A204.1 (cell line): Measurements from ENCODE around the gene WWC1.
"Not testable (repeated sequence)": the region's sequence is repeated elsewhere in the genome, so short reads cannot be mapped to it uniquely, and the experiment has no call there.

ENCODE experiments used
- FAIRE-seq: peaks from 2 replicates; lab custom pipeline; 2012; peaks lifted over from hg19 to GRCh38; lab: Jason Lieb, UNC

WWC1 gene

DNA sequence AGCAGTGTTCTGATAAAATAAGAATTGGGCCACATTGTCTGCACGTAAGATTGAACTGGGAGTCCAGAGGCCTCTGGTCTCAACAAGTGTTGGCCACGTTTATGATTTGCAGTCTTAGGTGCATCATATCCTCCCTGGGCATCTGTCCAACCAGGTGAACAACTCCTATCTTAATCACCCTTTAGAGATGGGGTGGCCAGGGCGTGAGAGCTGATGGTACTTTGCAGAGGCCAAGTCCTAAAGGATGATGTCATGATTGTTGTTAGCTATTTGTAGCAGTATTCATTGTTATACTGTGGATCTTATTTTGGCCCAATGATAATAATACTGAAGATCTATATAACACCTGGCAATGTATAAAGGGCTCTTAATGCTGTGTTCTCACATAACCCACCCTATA lies 121.6 kb downstream of the WWC1 start:
- FAIRE-seq, result no peak

- FAIRE-seq, result no peak
Observed at GRCh38 chr5:168413596-168413995, 122.2 kb downstream of the WWC1 start.

GRCh38 chr5:168415401-168415800 lies 124.0 kb downstream of the WWC1 start:
- no peak for FAIRE-seq

DNA sequence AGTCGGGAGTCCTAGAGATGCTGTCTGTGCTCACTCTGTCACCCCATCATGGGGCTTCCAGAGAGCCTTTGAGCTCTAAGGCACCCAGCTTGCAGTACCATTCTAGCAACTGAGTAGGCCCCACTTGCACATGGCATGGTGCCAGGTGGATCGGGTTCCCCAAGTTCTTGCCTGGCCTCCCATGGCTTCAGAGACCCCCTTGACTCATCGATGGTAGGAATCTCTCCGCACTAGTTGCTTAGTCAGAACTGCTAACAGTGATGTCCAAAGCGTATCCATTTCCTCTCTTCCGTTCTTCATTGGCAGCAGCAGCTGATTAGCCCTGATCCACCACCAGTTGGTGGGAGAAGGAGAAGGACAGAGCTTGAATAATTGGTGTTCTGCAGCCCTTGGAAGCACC lies 124.5 kb downstream of the WWC1 start:
- FAIRE-seq, result no peak

GRCh38 chr5:168417731-168418429 lies 126.4 kb downstream of the WWC1 start:
- no peak for FAIRE-seq

DNA sequence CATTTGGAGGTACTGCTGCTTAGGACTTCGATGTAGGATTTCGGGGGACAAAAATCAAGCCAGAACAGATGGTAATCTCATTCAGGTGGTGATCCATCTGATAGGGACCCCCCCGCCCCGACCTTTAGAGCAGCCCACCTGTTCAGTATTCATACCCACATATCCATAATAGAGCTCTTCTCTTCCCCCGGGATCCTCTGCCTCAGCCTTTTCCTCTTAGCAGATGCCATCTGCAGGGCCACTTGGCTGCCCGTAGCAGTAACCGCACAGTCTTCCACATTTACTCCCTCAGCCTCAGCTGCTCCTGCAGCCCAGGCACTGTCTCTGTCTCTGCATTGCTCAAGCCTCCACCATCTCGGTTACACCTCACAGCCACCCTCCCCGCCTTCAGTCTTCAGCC lies 129.0 kb downstream of the WWC1 start:
- FAIRE-seq, result no peak

DNA sequence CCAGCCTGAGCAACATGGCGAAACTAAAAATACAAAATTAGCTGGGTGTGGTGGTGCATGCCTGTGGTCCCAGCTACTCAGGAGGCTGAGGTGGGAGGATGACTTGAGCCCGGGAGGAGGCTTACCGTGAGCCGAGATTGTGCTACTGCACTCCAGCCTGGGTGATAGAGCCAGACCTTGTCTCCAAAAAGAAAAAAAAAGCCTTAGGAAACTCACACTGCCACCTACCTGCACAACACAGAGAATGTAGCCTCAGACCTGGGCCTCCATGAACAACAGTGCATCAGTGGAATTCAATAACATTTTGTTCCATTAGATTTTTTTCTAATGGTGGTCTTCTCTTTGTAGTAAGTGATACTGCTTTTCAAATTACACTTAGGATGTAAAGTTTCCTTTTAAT lies 131.0 kb downstream of the WWC1 start:
- no peak for FAIRE-seq

GRCh38 chr5:168423478-168423877 lies 132.0 kb downstream of the WWC1 start:
- no peak for FAIRE-seq

DNA sequence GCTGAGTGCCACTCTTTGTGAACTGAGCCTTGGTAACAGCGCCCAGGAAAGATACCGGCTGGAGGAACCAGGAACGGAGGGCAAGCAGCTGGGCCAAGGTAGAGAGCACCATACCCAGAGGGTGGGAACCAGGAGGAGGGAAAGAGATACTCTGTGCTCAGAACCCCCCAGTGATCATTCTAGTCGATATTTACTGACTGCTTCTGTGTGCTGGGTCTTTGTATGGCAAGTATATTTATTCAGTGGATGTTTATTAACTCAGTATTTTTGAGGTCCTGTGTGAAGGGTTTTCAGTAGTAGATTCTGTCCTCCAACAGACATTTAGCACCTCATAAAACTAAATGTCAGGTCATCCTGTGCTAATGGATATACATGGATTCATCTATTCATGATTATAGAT lies 132.5 kb downstream of the WWC1 start:
- FAIRE-seq, result no peak

- no peak for FAIRE-seq
Observed at GRCh38 chr5:168424594-168425323, 133.3 kb downstream of the WWC1 start.

- FAIRE-seq, result no peak
Observed at GRCh38 chr5:168426007-168426863, 134.8 kb downstream of the WWC1 start.

GRCh38 chr5:168426864-168427172 lies 135.4 kb downstream of the WWC1 start:
- FAIRE-seq, result no peak

DNA sequence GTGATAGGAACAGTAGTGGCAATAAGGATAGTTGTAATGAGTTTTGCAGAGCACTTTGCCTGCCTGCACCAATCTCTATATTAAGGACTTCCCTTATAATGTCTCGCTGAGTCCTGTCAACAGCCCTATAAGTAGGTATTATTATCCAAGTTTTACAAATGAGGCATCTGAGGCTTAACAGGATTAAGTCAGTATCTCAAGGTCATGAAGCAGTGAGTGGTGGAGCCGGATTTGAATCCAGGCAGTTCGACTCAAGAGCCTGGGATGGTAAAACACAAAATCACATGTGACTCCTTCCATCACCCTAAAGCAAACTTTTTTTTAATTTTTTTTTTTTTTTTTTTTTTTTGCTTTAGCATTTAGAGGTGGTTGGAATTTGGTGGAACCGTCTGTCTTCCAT lies 135.8 kb downstream of the WWC1 start:
- no peak for FAIRE-seq

- no peak for FAIRE-seq
Observed at GRCh38 chr5:168428552-168428951, 137.1 kb downstream of the WWC1 start.

GRCh38 chr5:168430296-168430695 lies 138.9 kb downstream of the WWC1 start:
- no peak for FAIRE-seq

GRCh38 chr5:168432903-168433302 lies 141.5 kb downstream of the WWC1 start:
- FAIRE-seq, result no peak

- FAIRE-seq, result no peak
Observed at GRCh38 chr5:168434001-168434400, 142.6 kb downstream of the WWC1 start.

- no peak for FAIRE-seq
Observed at GRCh38 chr5:168434746-168435321, 143.4 kb downstream of the WWC1 start.

DNA sequence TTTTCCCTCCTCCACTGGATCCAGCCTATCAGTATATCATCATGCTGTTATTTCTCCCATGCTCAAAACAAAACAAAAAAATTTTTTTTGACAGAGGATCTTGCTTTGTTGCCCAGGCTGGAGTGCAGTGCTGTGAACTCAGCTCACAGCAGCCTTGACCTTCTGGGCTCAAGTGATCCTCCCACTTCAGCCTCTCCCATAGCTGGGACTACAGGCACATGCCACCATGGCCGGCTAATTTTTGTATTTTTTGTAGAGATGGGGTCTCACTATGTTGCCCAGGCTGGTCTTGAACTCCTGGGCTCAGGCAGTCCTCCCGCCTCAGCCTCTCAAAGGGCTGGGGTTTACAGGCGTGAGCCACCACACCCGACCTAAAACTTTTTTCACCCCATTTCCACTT lies 143.9 kb downstream of the WWC1 start:
- not testable (repeated sequence) for FAIRE-seq

DNA sequence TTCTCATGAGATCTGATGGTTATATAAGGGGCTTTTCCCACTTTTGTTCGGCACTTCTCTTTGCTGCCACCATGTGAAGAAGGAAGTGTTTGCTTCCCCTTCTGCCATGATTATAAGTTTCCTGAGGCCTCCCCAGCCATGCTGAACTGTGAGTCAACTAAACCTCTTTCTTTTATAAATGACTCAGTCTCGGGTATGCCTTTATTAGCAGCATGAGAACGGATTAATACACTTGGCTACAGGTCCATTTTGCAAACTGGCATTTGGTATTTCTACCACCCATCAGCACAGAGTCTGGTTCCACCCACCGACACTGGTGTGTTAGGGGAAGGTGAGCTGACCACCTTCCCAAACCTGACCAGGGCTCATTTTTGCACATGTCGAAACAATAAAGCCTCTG lies 146.9 kb downstream of the WWC1 start:
- FAIRE-seq, result no peak

- no peak for FAIRE-seq
Observed at GRCh38 chr5:168443533-168443932, 152.1 kb downstream of the WWC1 start.

DNA sequence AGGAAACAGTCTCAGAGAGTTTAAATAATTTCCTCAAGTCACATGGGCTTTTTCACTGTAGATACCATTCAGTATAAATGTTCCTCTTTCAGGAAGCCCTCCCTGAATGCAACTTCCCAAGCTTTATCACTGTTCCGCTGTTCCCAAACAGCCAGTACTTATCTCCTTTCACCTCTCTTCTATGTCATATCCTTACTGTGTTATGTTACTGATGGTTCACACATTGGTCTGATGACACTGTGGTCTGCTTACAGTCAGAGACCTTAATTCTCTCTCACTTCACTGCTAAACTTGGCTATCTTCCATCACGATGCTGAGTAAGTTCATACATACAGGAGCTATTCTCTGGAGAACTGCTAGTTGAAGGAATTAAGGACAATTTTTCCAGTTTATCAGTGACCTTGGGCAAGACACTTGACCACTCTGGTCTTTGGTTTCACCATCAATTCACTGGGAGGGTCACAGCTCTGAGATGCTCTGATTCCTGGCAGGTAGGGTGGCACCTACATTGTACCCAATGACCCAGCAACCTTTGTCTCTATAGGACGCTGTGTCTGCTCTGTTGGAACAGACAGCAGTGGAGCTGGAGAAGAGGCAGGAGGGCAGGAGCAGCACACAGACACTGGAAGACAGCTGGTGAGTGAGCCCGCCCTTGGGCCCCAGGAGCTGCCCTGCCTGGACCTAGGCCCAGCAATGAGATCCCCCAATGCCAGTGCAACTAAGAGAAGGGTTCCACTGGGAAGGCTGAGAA lies 152.7 kb downstream of the WWC1 start:
- no peak for FAIRE-seq
